ENCODE results near the gene SMAD2. TPM values are rescaled to one million over a fixed set of nuclear protein-coding genes. Genes with fewer than 3 reads are reported as not detected.

SMAD2 gene
- total RNA-seq, 1 donor = 44.9 TPM

- H3K27me3 ChIP-seq (ENCODE audit: insufficient read depth, low read length) = no peaks in the 10 kb centered on the region
- no peaks in the 10 kb centered on the region for H3K4me1 ChIP-seq (ENCODE audit: insufficient read depth, low read length)
- no peak overlapping the region for H2AFZ ChIP-seq (ENCODE audit: low read length)
- no peaks in the 10 kb centered on the region for H3K79me2 ChIP-seq (ENCODE audit: insufficient read depth, low read length)
- H3K4me2 ChIP-seq (ENCODE audit: insufficient read depth, low read length) = no peak overlapping the region
- H3K27ac ChIP-seq (ENCODE audit: low read depth, low read length) = no peak overlapping the region
- H3K4me3 ChIP-seq (ENCODE audit: insufficient read depth, low read length) = no peak overlapping the region
- H3K36me3 ChIP-seq (ENCODE audit: insufficient read depth, low read length) = peaks cover 9% of the 10 kb centered on the region
- no peaks in the 10 kb centered on the region for H4K20me1 ChIP-seq (ENCODE audit: insufficient read depth, low read length)
- no peaks in the 10 kb centered on the region for H3K9me3 ChIP-seq (ENCODE audit: low read depth, low read length)
- TF ChIP-seq, protein P1, sequence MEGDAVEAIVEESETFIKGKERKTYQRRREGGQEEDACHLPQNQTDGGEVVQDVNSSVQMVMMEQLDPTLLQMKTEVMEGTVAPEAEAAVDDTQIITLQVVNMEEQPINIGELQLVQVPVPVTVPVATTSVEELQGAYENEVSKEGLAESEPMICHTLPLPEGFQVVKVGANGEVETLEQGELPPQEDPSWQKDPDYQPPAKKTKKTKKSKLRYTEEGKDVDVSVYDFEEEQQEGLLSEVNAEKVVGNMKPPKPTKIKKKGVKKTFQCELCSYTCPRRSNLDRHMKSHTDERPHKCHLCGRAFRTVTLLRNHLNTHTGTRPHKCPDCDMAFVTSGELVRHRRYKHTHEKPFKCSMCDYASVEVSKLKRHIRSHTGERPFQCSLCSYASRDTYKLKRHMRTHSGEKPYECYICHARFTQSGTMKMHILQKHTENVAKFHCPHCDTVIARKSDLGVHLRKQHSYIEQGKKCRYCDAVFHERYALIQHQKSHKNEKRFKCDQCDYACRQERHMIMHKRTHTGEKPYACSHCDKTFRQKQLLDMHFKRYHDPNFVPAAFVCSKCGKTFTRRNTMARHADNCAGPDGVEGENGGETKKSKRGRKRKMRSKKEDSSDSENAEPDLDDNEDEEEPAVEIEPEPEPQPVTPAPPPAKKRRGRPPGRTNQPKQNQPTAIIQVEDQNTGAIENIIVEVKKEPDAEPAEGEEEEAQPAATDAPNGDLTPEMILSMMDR (IDR thresholded peaks at IDR 0.05; ENCODE audit: extremely low read depth, low read depth, low read length) = no peak
- no peak for DNase-seq (ENCODE audit: insufficient read length, low spot score, missing footprints)
These were observed 92.1 kb downstream of the SMAD2 start for GRCh38 chr18:47838396-47838795.

DNA sequence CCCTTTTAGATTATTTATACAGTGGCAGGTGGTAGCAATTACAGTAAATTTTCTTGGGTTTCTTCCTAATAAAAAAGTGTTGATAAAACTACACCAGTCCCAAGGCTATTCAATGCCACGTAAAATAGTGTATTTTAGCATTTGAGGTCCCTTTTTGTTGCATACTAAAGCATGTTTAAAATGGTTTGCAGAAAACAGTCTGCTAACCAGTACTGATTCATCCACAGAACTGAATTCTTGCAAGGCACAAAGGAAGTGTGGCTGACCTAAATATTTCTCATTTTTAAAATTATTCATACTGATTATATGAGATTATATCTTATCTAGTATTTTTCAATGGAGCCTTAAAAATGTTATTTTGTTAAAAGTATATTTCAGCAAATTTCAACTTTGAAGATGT is 98.1 kb downstream of the SMAD2 start:
- Histone ChIP-seq H3K4me2 (ENCODE audit: insufficient read depth, low read length) (no peak overlapping the region), H4K20me1 (ENCODE audit: insufficient read depth, low read length) (no peaks in the 10 kb centered on the region), H2AFZ (ENCODE audit: low read length) (no peak overlapping the region), H3K27ac (ENCODE audit: low read depth, low read length) (no peak overlapping the region), H3K9me3 (ENCODE audit: low read depth, low read length) (no peaks in the 10 kb centered on the region), H3K4me1 (ENCODE audit: insufficient read depth, low read length) (peaks cover 3% of the 10 kb centered on the region), H3K4me3 (ENCODE audit: insufficient read depth, low read length) (no peak overlapping the region), H3K27me3 (ENCODE audit: insufficient read depth, low read length) (no peaks in the 10 kb centered on the region), H3K79me2 (ENCODE audit: insufficient read depth, low read length) (no peaks in the 10 kb centered on the region), H3K36me3 (ENCODE audit: insufficient read depth, low read length) (no peaks in the 10 kb centered on the region)
- no peak for DNase-seq (ENCODE audit: insufficient read length, low spot score, missing footprints)
- TF ChIP-seq, protein P1 (IDR thresholded peaks at IDR 0.05; ENCODE audit: extremely low read depth, low read depth, low read length) = no peak

DNA sequence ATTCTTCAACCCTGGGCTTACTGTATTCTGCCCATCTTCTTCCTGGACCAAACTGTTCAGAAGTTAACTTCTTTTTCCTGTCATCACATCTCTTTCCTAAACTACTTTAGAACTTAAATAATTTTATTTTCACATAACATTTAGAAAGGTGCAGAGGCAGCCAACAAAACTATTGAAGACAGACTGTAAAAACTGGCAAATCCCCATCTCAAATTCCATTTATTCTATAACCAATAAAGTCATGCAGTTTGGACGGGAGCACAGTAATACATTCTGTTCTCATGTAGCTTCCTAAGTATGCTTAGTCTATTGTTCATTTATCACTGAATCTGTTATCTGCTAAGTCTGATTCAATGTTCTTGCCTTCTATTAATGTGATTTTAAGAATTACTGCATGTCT is 99.1 kb downstream of the SMAD2 start:
- TF ChIP-seq, protein P1 (IDR thresholded peaks at IDR 0.05; ENCODE audit: extremely low read depth, low read depth, low read length) = no peak
- Histone ChIP-seq H3K27me3 (ENCODE audit: insufficient read depth, low read length) (no peaks in the 10 kb centered on the region), H3K79me2 (ENCODE audit: insufficient read depth, low read length) (no peaks in the 10 kb centered on the region), H3K9me3 (ENCODE audit: low read depth, low read length) (no peaks in the 10 kb centered on the region), H3K4me3 (ENCODE audit: insufficient read depth, low read length) (no peak overlapping the region), H4K20me1 (ENCODE audit: insufficient read depth, low read length) (no peaks in the 10 kb centered on the region), H3K27ac (ENCODE audit: low read depth, low read length) (no peak overlapping the region), H3K4me2 (ENCODE audit: insufficient read depth, low read length) (no peak overlapping the region), H2AFZ (ENCODE audit: low read length) (no peak overlapping the region), H3K4me1 (ENCODE audit: insufficient read depth, low read length) (peaks cover 3% of the 10 kb centered on the region), H3K36me3 (ENCODE audit: insufficient read depth, low read length) (no peaks in the 10 kb centered on the region)
- DNase-seq (ENCODE audit: insufficient read length, low spot score, missing footprints) = no peak

- H3K9me3 ChIP-seq (ENCODE audit: low read depth, low read length) = no peaks in the 10 kb centered on the region
- DNase-seq (ENCODE audit: insufficient read length, low spot score, missing footprints) = no peak
- no peak overlapping the region for H3K4me3 ChIP-seq (ENCODE audit: insufficient read depth, low read length)
- H3K36me3 ChIP-seq (ENCODE audit: insufficient read depth, low read length) = no peaks in the 10 kb centered on the region
- H3K27me3 ChIP-seq (ENCODE audit: insufficient read depth, low read length) = no peaks in the 10 kb centered on the region
- TF ChIP-seq, protein P1 (IDR thresholded peaks at IDR 0.05; ENCODE audit: extremely low read depth, low read depth, low read length) = no peak
- H3K4me2 ChIP-seq (ENCODE audit: insufficient read depth, low read length) = no peak overlapping the region
- no peak overlapping the region for H3K27ac ChIP-seq (ENCODE audit: low read depth, low read length)
- H3K4me1 ChIP-seq (ENCODE audit: insufficient read depth, low read length) = peaks cover 3% of the 10 kb centered on the region
- H2AFZ ChIP-seq (ENCODE audit: low read length) = no peak overlapping the region
- H4K20me1 ChIP-seq (ENCODE audit: insufficient read depth, low read length) = no peaks in the 10 kb centered on the region
- H3K79me2 ChIP-seq (ENCODE audit: insufficient read depth, low read length) = no peaks in the 10 kb centered on the region
These were observed 99.7 kb downstream of the SMAD2 start for GRCh38 chr18:47830772-47831171.
